AG08395 (cell line): ENCODE results near the gene KLF12.
A peak's percentile ranks its signal among the peaks of the same experiment; 100 is the strongest.

Experiments
- DNase-seq: peaks from one replicate; pipeline ENCODE4 v3.0.0; 2012; ENCODE audit warnings: mixed read lengths, low spot score

KLF12 gene

DNA sequence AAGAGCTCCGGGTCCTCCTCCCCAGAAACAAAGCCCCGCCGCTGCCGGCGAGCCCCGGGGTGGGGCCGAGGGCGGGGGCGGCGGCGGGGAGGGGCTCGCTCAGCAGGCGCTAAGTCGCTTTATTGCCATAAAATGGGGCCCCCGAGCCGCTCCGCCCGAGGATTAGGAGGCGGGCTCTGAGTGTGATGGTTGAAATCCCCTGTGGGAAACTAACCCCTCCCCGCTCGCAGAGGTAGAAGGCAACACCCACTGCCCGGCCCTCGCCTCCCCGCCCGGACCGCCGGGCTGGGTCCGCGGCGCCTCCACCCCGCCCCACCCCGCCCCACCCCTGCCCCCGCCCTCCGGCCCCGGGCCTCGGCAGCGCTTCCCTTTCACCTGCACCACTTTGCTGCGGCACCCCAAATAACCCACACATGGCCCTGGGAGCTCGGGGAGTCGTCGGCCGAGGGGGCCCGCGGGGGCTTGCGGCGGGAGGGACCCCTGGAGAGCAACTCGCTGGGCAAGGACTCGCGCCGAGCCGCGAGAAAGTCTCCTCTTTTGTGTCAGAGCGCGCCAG lies at the start of gene KLF12:
Gene KLF12 (minus strand): TSS at position 184 of the 556 bp plus-strand sequence.
- peak; percentile 86 for DNase-seq

- no peak for DNase-seq
These were observed 48.3 kb upstream of the KLF12 start for GRCh38 chr13:74182491-74182890.

DNA sequence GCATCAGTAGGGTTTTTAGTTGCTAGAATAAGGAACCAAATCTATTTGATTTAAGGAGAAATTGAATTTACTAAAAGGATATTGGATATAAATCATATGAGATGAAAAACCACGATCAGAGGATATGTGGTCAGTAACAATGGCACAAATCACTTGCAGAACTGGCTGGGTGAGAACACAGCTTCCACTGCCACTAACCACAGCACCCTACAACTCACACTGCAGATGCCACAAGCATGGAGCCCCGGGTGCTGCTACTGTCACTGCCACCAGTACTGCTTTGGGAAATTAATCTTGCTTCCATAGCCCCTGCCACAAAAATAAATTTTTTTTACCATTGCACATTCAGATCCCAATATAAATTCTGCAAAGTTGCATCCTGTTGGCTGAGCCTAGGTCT lies 40.6 kb upstream of the KLF12 start:
- DNase-seq, result no peak

GRCh38 chr13:74173822-74174221 lies 39.6 kb upstream of the KLF12 start:
- no peak for DNase-seq

DNA sequence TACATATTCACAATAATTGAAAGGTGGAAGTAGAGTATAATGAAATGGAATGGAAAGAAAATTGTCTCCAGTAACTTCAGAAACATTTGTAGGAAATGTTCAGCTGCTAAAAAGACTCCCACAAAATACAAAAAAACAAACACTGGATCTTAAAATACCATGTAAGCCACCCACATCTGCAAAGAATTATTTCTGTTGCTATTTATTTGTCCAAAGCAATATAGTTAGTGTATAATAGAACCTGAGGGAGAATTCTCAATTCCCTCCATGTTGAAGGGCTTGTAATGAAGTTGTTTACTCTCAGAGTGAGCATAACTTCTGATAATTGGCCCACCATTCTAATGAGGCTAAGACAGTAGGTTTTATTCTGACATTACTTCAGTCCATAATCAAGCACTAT lies 37.4 kb upstream of the KLF12 start:
- no peak for DNase-seq

- no peak for DNase-seq
These were observed 35.5 kb upstream of the KLF12 start for GRCh38 chr13:74169676-74170075.

- DNase-seq, result no peak
These were observed 34.1 kb upstream of the KLF12 start for GRCh38 chr13:74168263-74168675.

- DNase-seq, result no peak
These were observed 32.2 kb upstream of the KLF12 start for GRCh38 chr13:74166261-74167004.

- DNase-seq, result no peak
These were observed 28.6 kb upstream of the KLF12 start for GRCh38 chr13:74162782-74163181.

- DNase-seq, result no peak
These were observed 27.9 kb upstream of the KLF12 start for GRCh38 chr13:74162135-74162534.

GRCh38 chr13:74158571-74159352 lies 24.6 kb upstream of the KLF12 start:
- no peak for DNase-seq

GRCh38 chr13:74158028-74158427 lies 23.8 kb upstream of the KLF12 start:
- DNase-seq, result no peak

- DNase-seq, result no peak
These were observed 20.8 kb upstream of the KLF12 start for GRCh38 chr13:74154981-74155380.

DNA sequence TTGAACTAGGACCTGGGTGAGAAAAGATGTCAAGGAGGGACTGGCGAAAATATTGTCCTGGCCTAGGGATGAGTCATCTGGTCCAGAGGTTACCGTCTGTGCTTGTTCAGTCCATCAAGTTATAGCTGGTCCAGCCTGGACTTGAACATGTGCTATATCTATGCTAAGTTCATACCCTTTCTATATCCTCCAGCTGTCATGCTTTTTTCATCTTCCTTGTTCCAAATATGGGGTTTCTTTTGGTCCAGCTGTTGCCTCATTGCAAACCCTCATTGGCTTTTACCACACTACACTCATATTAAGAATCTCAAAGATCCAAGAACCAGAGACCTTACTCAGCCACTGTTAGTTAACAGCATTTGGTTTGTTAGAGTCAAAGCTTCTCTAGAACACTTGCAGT lies 19.1 kb upstream of the KLF12 start:
- no peak for DNase-seq

DNA sequence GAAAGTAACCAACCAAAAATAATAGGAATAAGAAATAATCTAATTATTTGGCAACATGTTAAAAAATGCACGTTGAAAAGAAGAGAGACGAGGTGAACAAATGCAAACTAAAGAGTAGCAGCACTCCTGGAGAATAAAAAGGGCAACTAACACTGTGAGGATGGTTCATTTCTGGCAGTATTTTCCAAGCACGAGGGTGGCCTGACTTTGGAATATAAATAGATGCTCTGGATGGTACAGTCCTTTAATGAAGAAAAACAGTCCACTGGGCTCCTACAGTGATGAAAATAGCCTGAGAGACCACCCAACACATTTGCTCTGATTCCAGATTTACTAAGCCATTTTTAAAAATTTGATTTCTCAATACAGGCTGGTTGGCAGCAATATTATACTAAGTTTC lies 17.7 kb upstream of the KLF12 start:
- DNase-seq, result no peak

DNA sequence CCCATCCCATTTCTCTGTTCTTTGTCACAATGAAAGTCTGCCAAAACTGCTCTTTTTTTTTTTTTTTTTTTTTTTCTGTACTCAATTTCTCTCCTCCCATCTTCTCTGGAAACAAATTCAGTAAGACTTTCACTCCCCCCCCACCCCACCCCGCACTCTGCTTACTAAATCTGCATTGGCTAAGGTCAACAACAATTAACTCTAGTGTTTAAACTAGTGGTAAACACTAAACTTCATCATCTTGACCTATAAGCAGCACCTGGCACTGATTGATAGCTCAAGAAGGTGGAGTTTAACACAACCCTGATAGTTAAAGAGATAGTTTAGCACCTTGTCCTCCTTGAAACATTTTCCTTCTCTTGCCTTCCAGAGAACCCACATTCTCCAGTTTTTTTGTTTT lies 14.1 kb upstream of the KLF12 start:
- DNase-seq, result no peak

- peak; percentile 32 for DNase-seq
These were observed 11.2 kb upstream of the KLF12 start for GRCh38 chr13:74145249-74145975.

GRCh38 chr13:74144269-74144668 lies 10.1 kb upstream of the KLF12 start:
- DNase-seq, result no peak

- DNase-seq, result no peak
These were observed 8.1 kb upstream of the KLF12 start for GRCh38 chr13:74142257-74142656.

DNA sequence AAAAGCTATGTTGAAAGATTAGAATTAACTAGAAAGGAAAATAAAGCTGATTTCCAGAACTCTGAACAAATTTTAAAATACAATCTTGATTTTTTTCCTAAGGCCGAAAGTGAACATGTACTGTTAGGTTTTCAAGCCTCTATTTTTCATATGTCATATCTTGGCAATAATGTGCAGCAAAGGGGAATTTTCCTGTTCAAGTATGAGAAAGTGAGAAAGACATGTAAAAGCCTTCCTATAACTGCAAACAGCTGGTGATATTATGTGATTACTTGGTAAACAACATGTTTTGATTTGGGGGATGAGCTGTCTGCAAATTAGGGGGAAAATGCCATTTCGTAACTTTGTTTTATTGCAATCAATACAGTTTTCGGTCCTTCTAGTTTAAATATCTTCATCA lies 4.0 kb upstream of the KLF12 start:
- DNase-seq, result no peak

DNA sequence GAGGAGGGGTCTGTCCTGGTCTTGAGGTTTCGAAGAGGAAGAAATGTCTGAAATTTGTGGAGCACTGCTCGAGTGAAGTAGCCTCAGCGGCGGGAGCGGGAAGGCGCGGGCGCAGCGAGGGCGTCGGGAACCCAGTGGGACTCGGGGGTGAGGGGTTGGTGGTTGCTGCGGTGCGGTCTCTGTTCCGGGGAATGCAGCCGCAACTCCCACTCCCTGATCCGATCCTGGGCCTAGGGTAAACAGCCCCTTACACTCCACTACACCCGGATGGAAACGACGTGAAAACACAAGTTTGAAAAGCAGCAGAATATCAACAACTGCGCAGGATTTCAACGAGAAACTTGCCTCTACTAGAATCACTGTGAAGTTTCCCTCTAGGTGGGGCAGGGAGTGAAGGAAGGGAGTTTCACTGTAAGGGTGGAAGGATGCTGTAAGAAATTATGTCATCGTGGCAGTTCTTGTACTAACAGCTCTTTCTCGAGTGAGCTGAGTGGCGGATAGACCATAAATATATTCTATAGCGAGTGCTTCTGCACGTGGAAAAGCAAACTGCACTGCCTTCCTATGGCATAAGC lies 2.0 kb upstream of the KLF12 start:
- peak; percentile 14 for DNase-seq
